ENCODE results near the gene ZMYND8.

DNA sequence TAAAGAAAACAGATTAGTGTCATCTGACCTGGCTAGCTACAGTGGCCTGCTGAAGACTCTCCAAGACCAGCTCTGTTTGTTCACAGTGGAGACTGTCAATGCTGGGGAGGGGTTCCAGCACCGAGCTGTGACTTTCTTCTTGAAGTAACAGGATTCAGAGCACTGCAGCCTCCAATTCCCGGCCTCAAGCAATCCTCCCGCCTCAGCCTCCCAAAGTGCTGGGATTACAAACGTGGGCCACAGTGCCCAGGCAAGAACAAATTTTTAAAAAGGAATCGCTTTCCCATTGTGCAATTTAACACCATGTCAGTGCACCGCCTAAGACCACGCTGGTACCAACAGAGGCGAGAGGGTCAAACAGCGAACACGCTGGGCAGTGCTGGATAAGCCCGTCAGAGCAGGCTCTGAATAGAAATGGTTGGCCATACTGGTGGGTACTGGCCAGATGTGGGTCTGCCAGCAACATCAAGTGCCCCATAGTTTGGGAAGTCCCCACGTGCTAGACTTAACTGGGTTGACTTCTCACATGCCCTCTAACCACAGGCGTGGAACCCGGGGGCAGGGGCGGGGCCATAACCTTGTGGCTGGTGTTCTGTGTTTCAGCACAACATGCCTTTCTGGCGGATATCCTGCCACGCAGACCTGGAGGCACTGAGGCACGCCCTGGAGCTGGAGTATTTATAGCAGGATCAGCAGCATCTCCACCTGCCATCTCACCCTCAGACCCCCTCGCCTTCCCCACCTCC, 168.9 kb downstream of the ZMYND8 start:
- no peak for TF ChIP-seq CTCF (conservative IDR thresholded peaks at IDR 0.05)
- no peak for TF ChIP-seq ZFX (IDR thresholded peaks at IDR 0.05)
